Activated CD4-positive, alpha-beta memory T cell treated with anti-CD3 and anti-CD28 coated beads, Interleukin-2, amount 10 ng/mL, durations not matched to agents 7 days and 5 days (primary cell): Measurements from ENCODE around the gene SET. TPM values are rescaled to one million over a fixed set of nuclear protein-coding genes. Genes with fewer than 3 reads are reported as not detected.

Experiments used
- CTCF ChIA-PET: fragments of 350-600 bp; sonication (Branson Sonifier 250); formaldehyde crosslinking; loops from one replicate; lab custom pipeline; 2021; ENCODE audit warnings: antibody characterized with exemption, inconsistent platforms; lab: Charles Lee
- POLR2A ChIA-PET: fragments of 350-600 bp; sonication (Branson Sonifier 250); formaldehyde crosslinking; loops from one replicate; lab custom pipeline; 2021; ENCODE audit warnings: antibody characterized with exemption; lab: Charles Lee
- DNase-seq: peaks from one replicate; pipeline ENCODE4 v3.0.0-alpha.2; 2020
- H3K27ac Mint-ChIP-seq: one replicate; pipeline ENCODE4 v1.8.0; 2021; ENCODE audit warnings: mild to moderate bottlenecking, mixed read lengths
- H3K27me3 Mint-ChIP-seq: one replicate; pipeline ENCODE4 v1.8.0; 2021; ENCODE audit warnings: mixed read lengths
- H3K36me3 Mint-ChIP-seq: one replicate; pipeline ENCODE4 v1.8.0; 2021; ENCODE audit warnings: low read depth, mixed read lengths
- H3K4me1 Mint-ChIP-seq: one replicate; pipeline ENCODE4 v1.8.0; 2021; ENCODE audit warnings: mixed read lengths
- H3K4me3 Mint-ChIP-seq: one replicate; pipeline ENCODE4 v1.8.0; 2021; ENCODE audit warnings: mild to moderate bottlenecking, mixed read lengths
- H3K9me3 Mint-ChIP-seq: one replicate; pipeline ENCODE4 v1.8.0; 2021; ENCODE audit warnings: mixed read lengths
- total RNA-seq, 2 experiments: library from RNA; stranded (reverse); gene quantifications; one replicate each; pipeline ENCODE4 v1.2.3, GENCODE V29; 2021

The SET gene
- total RNA-seq, 2 experiments from 2014 or later = 355 to 379 TPM

GRCh38 chr9:128716581-128717254, 27.7 kb downstream of the SET start:
- CTCF ChIA-PET = interaction anchor here (1.5 kb wide), 1 partner anchor 15 kb away, joined by 4 read pairs; the partner anchor contains the start of gene PKN3
- no peaks in the 10 kb centered on the region for H3K4me1 Mint-ChIP-seq
- H3K27me3 Mint-ChIP-seq = no peaks in the 10 kb centered on the region

GRCh38 chr9:128718047-128718446, 29.0 kb downstream of the SET start:
- Mint-ChIP-seq H3K27ac (no peak overlapping the region), H3K4me1 (peaks cover 10% of the 10 kb centered on the region), H3K9me3 (no peaks in the 10 kb centered on the region), H3K36me3 (peaks cover 28% of the 10 kb centered on the region), H3K4me3 (no peak overlapping the region), H3K27me3 (no peaks in the 10 kb centered on the region)
- DNase-seq = no peak
- ChIA-PET POLR2A (interaction anchor here (0.6 to 1.4 kb wide), 3 partner anchors 26 to 134 kb away, joined by 3 read pairs; no protein-coding TSS in a partner anchor), CTCF (interaction anchor here (0.7 kb wide), 1 partner anchor 12 kb away, joined by 3 read pairs; no protein-coding TSS in a partner anchor)

More at GRCh38 chr9:128716581-128717254, 27.7 kb downstream of the SET start:
- POLR2A ChIA-PET = interaction anchor here (1.4 kb wide), 1 partner anchor 26 kb away, joined by 3 read pairs; no protein-coding TSS in a partner anchor
- no peaks in the 10 kb centered on the region for H3K9me3 Mint-ChIP-seq
- no peak for DNase-seq
- peaks cover 15% of the 10 kb centered on the region for H3K36me3 Mint-ChIP-seq
- no peak overlapping the region for H3K4me3 Mint-ChIP-seq
- H3K27ac Mint-ChIP-seq = no peak overlapping the region

- POLR2A ChIA-PET = interaction anchor here (0.6 to 1.0 kb wide), 2 partner anchors 26 to 134 kb away, joined by 3 read pairs; no protein-coding TSS in a partner anchor
Measured at GRCh38 chr9:128718475-128718874, 29.5 kb downstream of the SET start.

DNA sequence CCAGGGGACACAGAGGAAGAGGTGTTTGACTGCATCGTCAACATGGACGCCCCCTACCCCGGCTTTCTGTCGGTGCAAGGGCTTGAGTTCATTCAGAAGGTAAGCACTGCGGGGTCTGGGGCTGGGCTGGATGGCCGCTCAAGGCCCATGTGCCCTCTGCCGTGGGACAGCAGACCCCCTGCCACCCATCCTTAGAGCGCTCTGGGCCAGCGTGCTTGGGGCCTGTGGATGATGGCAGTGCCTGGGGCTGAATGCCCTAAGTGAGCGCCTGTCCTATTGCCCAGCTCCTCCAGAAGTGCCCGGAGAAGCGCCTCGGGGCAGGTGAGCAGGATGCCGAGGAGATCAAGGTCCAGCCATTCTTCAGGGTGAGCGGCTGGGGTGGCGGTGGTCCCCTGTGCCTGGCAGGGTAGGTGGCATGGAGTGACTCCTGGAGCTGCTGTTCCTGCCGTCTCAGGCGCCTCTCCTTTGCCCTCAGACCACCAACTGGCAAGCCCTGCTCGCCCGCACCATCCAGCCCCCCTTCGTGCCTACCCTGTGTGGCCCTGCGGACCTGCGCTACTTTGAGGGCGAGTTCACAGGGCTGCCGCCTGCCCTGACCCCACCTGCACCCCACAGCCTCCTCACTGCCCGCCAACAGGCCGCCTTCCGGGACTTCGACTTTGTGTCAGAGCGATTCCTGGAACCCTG, 31.0 kb downstream of the SET start:
- POLR2A ChIA-PET = interaction anchor here (1.1 to 1.2 kb wide), 2 partner anchors 16 to 31 kb away, joined by 3 read pairs; partner anchors contain the start of gene SET
- DNase-seq = no peak
- no peaks in the 10 kb centered on the region for H3K27me3 Mint-ChIP-seq
- H3K4me1 Mint-ChIP-seq = peaks cover 24% of the 10 kb centered on the region
- H3K4me3 Mint-ChIP-seq = no peak overlapping the region
- no peak overlapping the region for H3K27ac Mint-ChIP-seq
- H3K36me3 Mint-ChIP-seq = peaks cover 32% of the 10 kb centered on the region
- CTCF ChIA-PET = no interaction called here
- H3K9me3 Mint-ChIP-seq = no peaks in the 10 kb centered on the region

More at GRCh38 chr9:128718475-128718874, 29.5 kb downstream of the SET start:
- no peaks in the 10 kb centered on the region for H3K27me3 Mint-ChIP-seq
- no peak overlapping the region for H3K4me3 Mint-ChIP-seq
- H3K4me1 Mint-ChIP-seq = peaks cover 14% of the 10 kb centered on the region
- no peak for DNase-seq
- CTCF ChIA-PET = no interaction called here
- no peaks in the 10 kb centered on the region for H3K9me3 Mint-ChIP-seq
- peaks cover 29% of the 10 kb centered on the region for H3K36me3 Mint-ChIP-seq
- H3K27ac Mint-ChIP-seq = no peak overlapping the region

- no peak for DNase-seq
- Mint-ChIP-seq H3K4me1 (peaks cover 32% of the 10 kb centered on the region), H3K9me3 (no peaks in the 10 kb centered on the region), H3K4me3 (no peak overlapping the region), H3K36me3 (peaks cover 32% of the 10 kb centered on the region), H3K27ac (no peak overlapping the region), H3K27me3 (no peaks in the 10 kb centered on the region)
- POLR2A ChIA-PET = no interaction called here
- CTCF ChIA-PET = no interaction called here
Measured at GRCh38 chr9:128720841-128721486, 31.9 kb downstream of the SET start.

DNA sequence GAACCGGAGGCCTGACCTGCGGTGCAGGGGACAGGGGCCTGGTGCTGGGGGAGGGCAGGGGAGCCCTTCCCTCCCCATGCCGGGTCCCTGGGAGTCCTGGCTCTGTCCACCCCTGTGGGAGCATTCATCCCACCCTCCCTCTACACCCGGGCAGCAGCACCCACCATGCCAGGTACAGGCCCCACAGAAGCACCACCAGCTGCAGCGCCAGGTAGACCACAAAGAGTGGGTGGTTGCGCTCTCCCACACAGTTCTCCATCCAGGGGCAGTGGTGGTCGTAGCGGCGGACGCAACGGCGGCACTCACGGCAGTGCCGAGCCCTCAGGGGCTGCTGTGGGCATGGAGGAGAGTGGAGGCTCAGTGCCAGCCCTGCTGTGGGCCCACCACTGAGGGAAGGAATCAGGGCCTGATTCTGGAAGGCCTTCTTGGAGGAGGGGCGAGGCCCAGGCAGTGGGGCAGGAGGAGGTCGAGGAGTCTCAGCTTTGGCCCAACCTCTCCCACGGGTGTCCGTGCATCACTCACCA, 32.5 kb downstream of the SET start:
- Mint-ChIP-seq H3K27ac (no peak overlapping the region), H3K9me3 (no peaks in the 10 kb centered on the region), H3K36me3 (peaks cover 32% of the 10 kb centered on the region), H3K27me3 (no peaks in the 10 kb centered on the region), H3K4me1 (peaks cover 36% of the 10 kb centered on the region), H3K4me3 (peak overlapping the region; percentile 97)
- ChIA-PET POLR2A (interaction anchor here (1.0 kb wide), 1 partner anchor 15 kb away, joined by 3 read pairs; no protein-coding TSS in a partner anchor), CTCF (no interaction called here)
- DNase-seq = no peak

DNA sequence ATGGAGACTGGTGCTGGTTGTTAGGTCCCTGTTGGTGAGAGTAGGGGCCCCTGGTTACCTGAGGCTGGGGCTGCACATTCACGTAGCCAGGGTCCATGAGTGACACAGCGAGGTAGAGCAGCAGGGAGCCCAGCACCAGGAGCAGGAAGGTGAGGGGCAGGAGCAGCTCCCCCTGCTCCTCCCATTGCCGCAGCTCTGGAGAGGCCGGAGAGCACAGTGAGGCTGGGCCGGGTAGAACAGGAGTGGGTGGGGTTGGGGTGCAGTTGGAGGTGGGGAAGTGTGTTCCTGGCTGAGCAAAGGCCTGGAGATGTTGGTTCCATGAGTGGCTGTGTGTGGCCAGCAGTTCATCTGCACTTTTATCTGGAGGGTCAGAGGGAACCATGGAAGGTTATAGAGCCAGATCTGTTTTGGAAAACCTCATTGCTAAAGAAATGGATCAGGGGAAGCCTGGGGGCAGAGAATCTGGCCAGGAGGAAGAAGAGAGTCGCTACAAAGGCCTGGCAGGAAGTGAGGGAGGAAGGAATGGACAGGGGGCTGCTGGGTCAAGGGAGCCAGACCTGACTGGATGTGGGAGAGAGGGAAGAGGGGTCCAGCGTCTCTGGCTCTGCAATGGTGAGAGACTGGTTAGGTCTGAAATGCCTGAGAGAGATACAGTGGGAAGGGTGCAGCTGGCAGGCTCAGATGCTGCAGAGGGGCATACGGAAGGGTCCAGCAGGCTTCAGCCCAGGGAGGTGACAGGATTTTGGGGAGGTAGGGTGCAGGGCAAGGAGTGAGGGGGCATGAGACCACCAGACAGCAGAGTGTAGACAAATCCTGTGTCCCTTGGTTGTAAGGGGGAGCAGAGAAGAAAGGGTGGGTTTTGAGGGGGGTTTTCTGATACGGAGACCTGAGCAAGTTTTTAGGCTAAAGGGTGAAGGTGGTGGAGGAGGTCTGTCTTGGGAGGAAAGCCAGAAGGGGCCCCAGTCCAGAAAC, 33.6 kb downstream of the SET start:
- H3K27me3 Mint-ChIP-seq = no peaks in the 10 kb centered on the region
- peaks cover 44% of the 10 kb centered on the region for H3K4me1 Mint-ChIP-seq
- no peaks in the 10 kb centered on the region for H3K9me3 Mint-ChIP-seq
- POLR2A ChIA-PET = interaction anchor here (1.0 to 2.8 kb wide), 5 partner anchors 8 to 305 kb away, joined by 3 to 24 read pairs (median 8); partner anchors contain the start of genes SET and SH3GLB2
- CTCF ChIA-PET = no interaction called here
- H3K36me3 Mint-ChIP-seq = peaks cover 32% of the 10 kb centered on the region
- no peak for DNase-seq
- H3K27ac Mint-ChIP-seq = peak overlapping the region; percentile 87
- H3K4me3 Mint-ChIP-seq = peak overlapping the region; percentile 97

DNA sequence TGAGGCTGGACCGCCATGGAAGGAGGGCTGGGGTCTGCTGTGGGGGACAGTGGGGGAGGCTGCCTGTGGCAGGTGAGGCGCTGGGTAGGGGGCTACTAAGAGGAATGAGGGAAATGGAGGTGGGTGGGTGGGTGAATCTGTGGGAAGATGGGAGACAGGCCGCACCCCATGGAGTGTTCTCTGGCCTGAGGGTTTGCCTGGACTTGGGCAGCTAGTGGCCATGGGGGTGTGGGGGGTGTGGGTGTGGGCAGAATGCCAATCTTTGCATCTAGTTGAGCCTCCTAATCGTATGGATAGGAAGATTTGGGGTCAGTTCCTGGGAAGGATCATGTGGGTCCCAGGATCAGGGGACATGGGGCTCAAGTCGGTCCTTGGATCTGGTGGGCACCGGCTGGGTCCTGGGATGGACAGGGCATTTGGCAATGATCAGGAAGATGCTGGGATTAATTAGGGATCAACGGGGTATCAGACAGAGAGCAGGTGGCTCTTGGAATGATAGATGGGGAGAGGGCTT, 34.4 kb downstream of the SET start:
- Mint-ChIP-seq H3K27me3 (no peaks in the 10 kb centered on the region), H3K27ac (peak overlapping the region; percentile 87), H3K36me3 (peaks cover 32% of the 10 kb centered on the region), H3K9me3 (no peaks in the 10 kb centered on the region), H3K4me1 (peaks cover 46% of the 10 kb centered on the region), H3K4me3 (peak overlapping the region; percentile 97)
- POLR2A ChIA-PET = interaction anchor here (0.8 to 3.1 kb wide), 23 partner anchors 9 to 382 kb away, joined by 3 to 28 read pairs (median 6); partner anchors contain the start of genes DOLK, ENDOG, NUP188 and SET
- DNase-seq = no peak
- CTCF ChIA-PET = interaction anchor here (0.8 to 1.0 kb wide), 3 partner anchors 21 to 75 kb away, joined by 4 to 8 read pairs (median 5); partner anchors contain the start of gene PKN3

DNA sequence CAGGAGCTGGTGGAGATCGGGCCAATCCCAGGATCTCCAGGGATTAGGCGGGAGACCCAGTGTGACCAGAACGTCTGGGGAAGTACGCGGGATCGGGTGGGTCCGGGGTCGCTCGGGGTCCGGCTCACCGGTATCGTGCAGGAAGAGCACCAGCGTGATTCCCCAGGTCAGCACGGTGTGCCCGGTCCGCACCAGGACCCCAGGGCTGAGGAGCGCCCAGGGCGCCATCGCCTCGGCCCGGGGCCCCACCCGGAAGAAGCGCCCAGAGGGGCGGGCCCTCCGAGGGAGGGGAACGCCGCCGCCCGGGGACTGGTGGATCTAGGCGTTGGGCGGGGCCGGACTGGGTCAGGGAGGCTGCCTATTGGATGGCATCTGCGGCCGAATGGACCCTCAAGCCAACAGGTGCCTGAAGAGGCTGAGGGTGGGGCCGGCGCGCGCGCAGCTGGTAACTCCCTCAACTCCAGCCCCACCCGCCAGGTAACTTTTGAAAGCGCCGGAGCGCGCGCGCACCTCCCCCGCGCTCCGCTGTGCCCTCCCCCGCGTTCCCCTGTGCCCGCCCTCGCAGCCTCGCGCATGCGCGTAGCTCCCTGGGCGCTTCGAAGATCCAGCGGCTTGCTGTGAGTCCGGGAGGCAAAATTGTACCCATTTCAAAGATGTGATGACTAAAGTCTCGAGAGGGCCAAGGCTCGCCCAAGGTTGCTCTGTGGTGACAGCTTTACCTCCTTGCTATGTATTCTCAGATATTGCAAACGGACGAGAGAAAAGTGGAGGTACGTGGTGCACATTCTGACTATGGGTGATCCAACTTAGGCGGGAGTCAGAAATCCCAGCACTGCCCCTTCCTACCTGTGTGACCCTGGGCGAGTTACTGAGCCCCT, 35.1 kb downstream of the SET start, which contains the start of gene ZDHHC12:
Gene ZDHHC12 (minus strand): TSS at position 262 of the 878 bp plus-strand sequence. CDS start 34 bp downstream, at position 228.
- peak within 1 kb of the TSS; percentile 97 for H3K4me3 Mint-ChIP-seq
- H3K4me1 Mint-ChIP-seq = peaks cover 46% of the 10 kb centered on the region
- peaks cover 32% of the 10 kb centered on the region for H3K36me3 Mint-ChIP-seq
- peak; percentile 100 for DNase-seq
- H3K27me3 Mint-ChIP-seq = no peaks in the 10 kb centered on the region
- POLR2A ChIA-PET = interaction anchor here (0.7 to 3.1 kb wide), 31 partner anchors 9 to 383 kb away, joined by 3 to 28 read pairs (median 5); partner anchors contain the start of genes DOLK, DYNC2I2, ENDOG and KYAT1
- H3K9me3 Mint-ChIP-seq = no peaks in the 10 kb centered on the region
- H3K27ac Mint-ChIP-seq = peak within 1 kb of the TSS; percentile 87
- CTCF ChIA-PET = interaction anchor here (0.8 to 1.9 kb wide), 9 partner anchors 11 to 362 kb away, joined by 3 to 12 read pairs (median 4); partner anchors contain the start of genes ENDOG and PKN3

- H3K27ac Mint-ChIP-seq = peak overlapping the region; percentile 87
- peaks cover 46% of the 10 kb centered on the region for H3K4me1 Mint-ChIP-seq
- no peaks in the 10 kb centered on the region for H3K27me3 Mint-ChIP-seq
- DNase-seq = peak; percentile 64
- POLR2A ChIA-PET = interaction anchor here (0.7 to 3.1 kb wide), 28 partner anchors 8 to 383 kb away, joined by 3 to 28 read pairs (median 5); partner anchors contain the start of genes DYNC2I2, ENDOG, PKN3 and SET
- H3K9me3 Mint-ChIP-seq = no peaks in the 10 kb centered on the region
- H3K4me3 Mint-ChIP-seq = peak overlapping the region; percentile 97
- CTCF ChIA-PET = interaction anchor here (0.9 to 1.9 kb wide), 8 partner anchors 10 to 362 kb away, joined by 3 to 12 read pairs (median 4); partner anchors contain the start of genes ENDOG and PKN3
- H3K36me3 Mint-ChIP-seq = peaks cover 32% of the 10 kb centered on the region
Measured at GRCh38 chr9:128724744-128725211, 35.8 kb downstream of the SET start.
